OCI-LY1 (cell line): ENCODE data around the gene SEPSECS.

Experiments
- H2AFZ ChIP-seq: fragments of 200-600 bp; sonication (generic), shearing (Covaris generic); 2 replicates; pipeline ENCODE4 v1.6.0; 2014; ENCODE audit warnings: antibody characterized with exemption, mild to moderate bottlenecking, low read length
- H3F3A ChIP-seq: fragments of 200-600 bp; sonication (generic), shearing (Covaris generic); 2 replicates; pipeline ENCODE4 v1.6.0; 2014; ENCODE audit warnings: mild to moderate bottlenecking, antibody characterized with exemption, low read length, moderate library complexity; ENCODE audit not compliant: insufficient read depth
- H3K27ac ChIP-seq: fragments of 200-600 bp; sonication (generic); 2 replicates; pipeline ENCODE4 v1.5.1; 2014; ENCODE audit warnings: low read length, mixed run types, mild to moderate bottlenecking, low read depth; ENCODE audit not compliant: poor library complexity, severe bottlenecking
- H3K27me3 ChIP-seq: fragments of 200-600 bp; sonication (generic); 2 replicates; pipeline ENCODE4 v1.6.0; 2014; ENCODE audit warnings: antibody characterized with exemption, mild to moderate bottlenecking, low read length, moderate library complexity; ENCODE audit not compliant: insufficient read depth
- H3K36me3 ChIP-seq: fragments of 200-600 bp; sonication (generic); 2 replicates; pipeline ENCODE4 v1.6.1; 2014; ENCODE audit warnings: mild to moderate bottlenecking, antibody characterized with exemption, low read length, moderate library complexity, mixed read lengths; ENCODE audit not compliant: insufficient read depth
- H3K4me1 ChIP-seq: fragments of 200-600 bp; sonication (generic); 2 replicates; pipeline ENCODE4 v1.5.1; 2014; ENCODE audit warnings: mild to moderate bottlenecking, low read length, moderate library complexity; ENCODE audit not compliant: insufficient read depth, severe bottlenecking
- H3K4me2 ChIP-seq: fragments of 200-600 bp; sonication (generic), shearing (Covaris generic); 2 replicates; pipeline ENCODE4 v1.6.1; 2014; ENCODE audit warnings: low read length
- H3K4me3 ChIP-seq: fragments of 200-600 bp; sonication (generic); 2 replicates; pipeline ENCODE4 v1.5.1; 2014; ENCODE audit warnings: low read length, low read depth, mild to moderate bottlenecking, mixed read lengths; ENCODE audit not compliant: poor library complexity, severe bottlenecking
- H3K79me2 ChIP-seq: fragments of 200-600 bp; shearing (Covaris generic); 2 replicates; pipeline ENCODE4 v1.6.1; 2016; ENCODE audit warnings: mixed run types, low read length, mixed read lengths; ENCODE audit not compliant: insufficient read depth
- H3K9ac ChIP-seq: fragments of 200-600 bp; sonication (generic), shearing (Covaris generic); 2 replicates; pipeline ENCODE4 v1.6.1; 2014; ENCODE audit warnings: mild to moderate bottlenecking, low read length, mixed read lengths
- H3K9me2 ChIP-seq: fragments of 200-600 bp; sonication (generic), shearing (Covaris generic); 2 replicates; pipeline ENCODE4 v1.6.1; 2014; ENCODE audit warnings: low read depth, mild to moderate bottlenecking, low read length, mixed read lengths
- H3K9me3 ChIP-seq: fragments of 200-600 bp; shearing (Covaris generic); 2 replicates; pipeline ENCODE4 v1.6.1; 2014; ENCODE audit warnings: low read length, mixed read lengths
- H4K20me1 ChIP-seq: fragments of 200-600 bp; sonication (generic), shearing (Covaris generic); 2 replicates; pipeline ENCODE4 v1.6.0; 2016; ENCODE audit warnings: mild to moderate bottlenecking, low read length; ENCODE audit not compliant: insufficient read depth
- CTCF ChIP-seq: fragments of 200-600 bp; sonication (generic), shearing (Covaris generic); IDR thresholded peaks from 2 replicates; pipeline ENCODE4 v1.5.1; 2017; ENCODE audit warnings: mild to moderate bottlenecking, antibody characterized with exemption, low read length, moderate library complexity, mixed read lengths
- EZH2 ChIP-seq: fragments of 200-600 bp; sonication (generic), shearing (Covaris generic); IDR thresholded peaks from 2 replicates; pipeline ENCODE4 v1.8.0; 2017; ENCODE audit warnings: borderline replicate concordance, mixed run types, mild to moderate bottlenecking, antibody characterized with exemption, low read length, moderate library complexity, mixed read lengths

The SEPSECS gene

DNA sequence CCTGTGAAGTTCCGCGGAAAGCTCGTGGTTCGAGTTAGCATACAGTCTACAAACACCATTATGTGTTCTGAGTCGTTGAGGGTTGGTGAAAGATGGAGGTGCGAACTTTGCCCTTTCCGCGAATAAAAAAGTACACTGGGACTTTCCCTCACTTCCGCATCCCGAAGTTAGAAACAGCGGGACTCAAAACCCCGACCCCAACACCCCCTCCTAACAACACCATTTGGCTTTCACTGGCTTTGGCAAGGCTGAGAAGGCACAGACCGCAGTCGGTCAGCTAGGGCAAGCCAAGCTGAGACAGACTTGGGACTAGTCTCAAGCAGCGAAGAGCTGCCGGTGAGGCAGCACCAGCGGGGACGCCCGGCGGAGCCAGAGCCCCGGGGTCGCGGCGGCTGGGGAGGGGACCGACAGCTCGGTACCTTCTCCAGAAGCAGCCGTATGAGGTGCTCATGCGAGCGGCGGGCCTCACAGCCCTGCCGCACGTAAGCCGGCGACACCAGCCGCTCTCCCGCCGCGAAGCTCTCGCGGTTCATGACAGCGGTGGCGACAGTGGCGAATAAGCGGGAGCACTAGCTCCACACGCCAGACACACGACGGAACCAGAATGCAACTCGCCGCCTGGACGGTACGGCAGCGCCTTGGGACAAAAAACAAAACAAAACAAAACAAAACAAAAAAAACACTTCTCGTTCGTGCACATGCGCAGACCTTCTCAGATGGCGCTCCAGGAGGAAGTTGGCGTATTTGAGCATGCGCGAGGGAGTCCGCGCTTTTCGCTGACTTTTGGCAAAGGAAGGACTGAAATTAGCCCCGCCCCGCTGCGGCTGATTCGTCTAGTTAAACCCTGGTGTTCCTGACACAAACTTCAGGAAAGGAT, at the start of gene SEPSECS:
Gene SEPSECS, minus strand, starts transcription at position 613 of the 877 bp plus-strand sequence. Its CDS starts 80 bp downstream, at position 533.
- peak within 1 kb of the TSS; percentile 83 for H3K4me2 ChIP-seq
- no peaks in the 10 kb centered on the region for H3K9me2 ChIP-seq
- H3K4me3 ChIP-seq = peak within 1 kb of the TSS; percentile 74
- H3F3A ChIP-seq = no peaks in the 10 kb centered on the region
- H3K79me2 ChIP-seq = no peaks in the 10 kb centered on the region
- no peaks in the 10 kb centered on the region for H3K9me3 ChIP-seq
- H3K27ac ChIP-seq = peak within 1 kb of the TSS; percentile 87
- no peaks in the 10 kb centered on the region for H3K27me3 ChIP-seq
- no peaks in the 10 kb centered on the region for H4K20me1 ChIP-seq
- no peak within 1 kb of the TSS; the same call in 1 of the 2 replicates for H2AFZ ChIP-seq
- H3K4me1 ChIP-seq = peaks cover 19% of the 10 kb centered on the region
- TF ChIP-seq EZH2 = no peak
- no peak for TF ChIP-seq CTCF
- no peaks in the 10 kb centered on the region; the same call in 1 of the 2 replicates for H3K36me3 ChIP-seq
- peak within 1 kb of the TSS; percentile 65 for H3K9ac ChIP-seq

- no peaks in the 10 kb centered on the region for H3K27me3 ChIP-seq
- H3K36me3 ChIP-seq = no peaks in the 10 kb centered on the region
- H3K4me2 ChIP-seq = no peak overlapping the region
- no peaks in the 10 kb centered on the region for H3K9me3 ChIP-seq
- no peaks in the 10 kb centered on the region for H4K20me1 ChIP-seq
- no peak overlapping the region for H3K4me3 ChIP-seq
- H3K4me1 ChIP-seq = no peaks in the 10 kb centered on the region
- no peak overlapping the region for H2AFZ ChIP-seq
- TF ChIP-seq CTCF (no peak), EZH2 (no peak)
- no peaks in the 10 kb centered on the region for H3K79me2 ChIP-seq
- H3K27ac ChIP-seq = no peak overlapping the region
- H3F3A ChIP-seq = no peaks in the 10 kb centered on the region
- H3K9me2 ChIP-seq = no peaks in the 10 kb centered on the region
- no peak overlapping the region for H3K9ac ChIP-seq
Measured at GRCh38 chr4:25209702-25210101, 49.5 kb upstream of the SEPSECS start.

- H3K4me1 ChIP-seq = no peaks in the 10 kb centered on the region
- no peak overlapping the region for H3K27ac ChIP-seq
- H3K4me2 ChIP-seq = no peak overlapping the region
- TF ChIP-seq CTCF = no peak
- TF ChIP-seq EZH2 = no peak
- no peaks in the 10 kb centered on the region for H3F3A ChIP-seq
- no peaks in the 10 kb centered on the region for H3K9me2 ChIP-seq
- no peaks in the 10 kb centered on the region for H3K9me3 ChIP-seq
- no peaks in the 10 kb centered on the region for H3K79me2 ChIP-seq
- H3K36me3 ChIP-seq = no peaks in the 10 kb centered on the region
- H3K4me3 ChIP-seq = no peak overlapping the region
- H4K20me1 ChIP-seq = no peaks in the 10 kb centered on the region
- H3K9ac ChIP-seq = no peak overlapping the region
- no peak overlapping the region for H2AFZ ChIP-seq
- H3K27me3 ChIP-seq = no peaks in the 10 kb centered on the region
Measured at GRCh38 chr4:25207997-25208396, 47.7 kb upstream of the SEPSECS start.
